Measurements from ENCODE around the gene PPP1CA. TPM values are rescaled to one million over a fixed set of nuclear protein-coding genes. Genes with fewer than 3 reads are reported as not detected.

Gene PPP1CA
- total and polyA plus RNA-seq, 2 donors (not counting 1 experiment from before 2014, with no cell fraction given) = 218 to 251 TPM

DNA sequence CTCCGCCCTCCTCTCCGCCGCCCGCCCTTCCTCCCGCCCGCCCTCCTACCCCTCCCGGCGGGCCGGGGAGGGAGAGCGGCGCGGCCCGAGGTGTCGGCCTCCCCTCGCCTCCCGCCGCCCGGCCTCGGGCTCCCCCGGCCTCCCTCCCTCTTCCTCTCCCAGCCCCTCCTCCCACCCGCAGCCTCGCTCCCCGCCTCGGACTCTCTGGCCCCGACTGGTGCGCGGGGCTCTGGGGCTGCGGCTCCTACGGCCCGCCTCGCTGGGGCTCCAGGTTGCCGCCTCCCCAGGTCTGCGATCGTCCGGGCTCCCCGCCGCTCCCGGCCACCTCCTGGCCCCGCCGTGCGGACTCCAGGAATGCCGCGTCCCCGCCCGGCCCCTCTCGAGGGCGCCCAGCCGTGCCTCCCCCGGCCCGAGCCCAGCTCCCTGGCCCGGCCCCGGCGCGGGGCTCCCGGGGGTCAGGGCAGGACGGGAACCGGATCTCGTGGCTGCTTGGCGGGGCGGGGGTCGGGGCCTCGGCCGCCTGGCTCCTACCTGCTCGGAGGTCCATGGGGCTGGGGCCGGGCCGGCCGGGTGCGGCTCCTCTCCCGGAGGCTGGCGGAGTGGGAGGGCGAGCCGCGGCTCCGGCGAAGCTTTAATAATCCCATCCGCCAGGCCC is 28.5 kb downstream of the PPP1CA start, which contains the start of gene CLCF1:
Gene CLCF1 (minus strand): TSS at position 606 of the 655 bp plus-strand sequence. CDS start 59 bp downstream, at position 547.
- ATAC-seq (ENCODE audit: low read depth) (peak; percentile 14), DNase-seq (no peak)
- Histone ChIP-seq H3K27ac (ENCODE audit: low read length in 2 of 2) (peak within 1 kb of the TSS; percentile 41 to 89), H2AFZ (ENCODE audit: insufficient read depth, low read depth, low read length, poor library complexity, severe bottlenecking) (peak within 1 kb of the TSS; percentile 71), H3K4me1 (ENCODE audit: control insufficient read depth in 2 of 2, insufficient read depth in 2 of 2, low read length in 2 of 2) (peaks cover 50 to 55% of the 10 kb centered on the region in 2 donors), H3K9ac (ENCODE audit: low read length) (peak within 1 kb of the TSS; percentile 88), H3K4me2 (replicated peaks; ENCODE audit: low read depth, low read length, poor library complexity, severe bottlenecking) (peak within 1 kb of the TSS; percentile 93), H3K27me3 (replicated peaks in 1 of 4; ENCODE audit: control extremely low read depth in 1 of 4, control insufficient read depth in 3 of 4, insufficient read depth in 4 of 4, low read length in 3 of 4) (no peaks in the 10 kb centered on the region), H3K4me3 (ENCODE audit: control extremely low read depth in 1 of 5, extremely low read depth in 1 of 5, insufficient read depth in 1 of 5, low read depth in 2 of 5, low read length in 4 of 5) (peak within 1 kb of the TSS in 4 of 5 experiments; percentile 54 to 95 (median 76)), H3K9me3 (ENCODE audit: control extremely low read depth in 1 of 3, control insufficient read depth in 2 of 3, insufficient read depth in 1 of 3, low read length in 2 of 3) (no peaks in the 10 kb centered on the region), H4K20me1 (ENCODE audit: control insufficient read depth, insufficient read depth, low read length, poor library complexity, severe bottlenecking) (peaks cover 42% of the 10 kb centered on the region), H3K79me2 (ENCODE audit: control insufficient read depth, insufficient read depth, low read length) (peaks cover 50% of the 10 kb centered on the region), H3K36me3 (replicated peaks in 1 of 2; ENCODE audit: control extremely low read depth in 1 of 2, control insufficient read depth in 1 of 2, extremely low read depth in 1 of 2, insufficient read depth in 2 of 2, low read length in 1 of 2) (peaks cover 0 to 3% of the 10 kb centered on the region in 2 experiments)
- Mint-ChIP-seq H3K27me3 (no peaks in the 10 kb centered on the region), H3K4me3 (peak within 1 kb of the TSS; percentile 94), H3K27ac (peak within 1 kb of the TSS; percentile 98), H3K9me3 (ENCODE audit: insufficient read depth) (no peaks in the 10 kb centered on the region), H3K4me1 (peaks cover 57% of the 10 kb centered on the region)
- no peak for TF ChIP-seq EZH2 (IDR thresholded peaks at IDR 0.05; ENCODE audit: borderline replicate concordance, insufficient read depth, low read depth, low read length, poor library complexity, severe bottlenecking)
- TF ChIP-seq CTCF (IDR thresholded peaks at IDR 0.05) = no peak
- WGBS (ENCODE audit: insufficient coverage) = under 1% methylated on average over 68 of the region's 76 CpGs
- intact Hi-C loops (cut with micrococcal nuclease) = loop anchor here (1.0 kb wide), 2 partner anchors 8 to 20 kb away; partner anchors contain the start of gene POLD4
- ChIA-PET POLR2A (interaction anchor here (0.6 to 14.2 kb wide), 30 partner anchors 8 to 1071 kb away, joined by 3 to 323 read pairs (median 6); partner anchors contain the start of genes ANKRD13D, POLD4, PPP1CA and PTPRCAP), CTCF (interaction anchor here (1.0 to 42.2 kb wide), 5 partner anchors 2 to 119 kb away, joined by 3 to 2379 read pairs (median 4); partner anchors contain the start of genes CLCF1, POLD4 and RAD9A)

Measured in B cell (primary cell).